Fibroblast of pulmonary artery (primary cell): Measurements from ENCODE around the gene CDCP2.

ENCODE experiments used
- DNase-seq: peaks from one replicate; pipeline ENCODE4 v3.0.0-alpha.2; 2010; ENCODE audit warnings: low read depth
- H3K4me3 ChIP-seq: replicated peaks from 2 replicates; pipeline ENCODE4 v1.5.1; 2011; ENCODE audit warnings: low read depth, mild to moderate bottlenecking, control low read depth, low read length, moderate library complexity
- TF ChIP-seq, protein P1 (sequence below): IDR thresholded peaks from 2 replicates; pipeline ENCODE4 v1.5.1; 2011; ENCODE audit warnings: mild to moderate bottlenecking, control low read depth, low read length, inconsistent platforms; ENCODE audit errors: missing control alignments

The CDCP2 gene

DNA sequence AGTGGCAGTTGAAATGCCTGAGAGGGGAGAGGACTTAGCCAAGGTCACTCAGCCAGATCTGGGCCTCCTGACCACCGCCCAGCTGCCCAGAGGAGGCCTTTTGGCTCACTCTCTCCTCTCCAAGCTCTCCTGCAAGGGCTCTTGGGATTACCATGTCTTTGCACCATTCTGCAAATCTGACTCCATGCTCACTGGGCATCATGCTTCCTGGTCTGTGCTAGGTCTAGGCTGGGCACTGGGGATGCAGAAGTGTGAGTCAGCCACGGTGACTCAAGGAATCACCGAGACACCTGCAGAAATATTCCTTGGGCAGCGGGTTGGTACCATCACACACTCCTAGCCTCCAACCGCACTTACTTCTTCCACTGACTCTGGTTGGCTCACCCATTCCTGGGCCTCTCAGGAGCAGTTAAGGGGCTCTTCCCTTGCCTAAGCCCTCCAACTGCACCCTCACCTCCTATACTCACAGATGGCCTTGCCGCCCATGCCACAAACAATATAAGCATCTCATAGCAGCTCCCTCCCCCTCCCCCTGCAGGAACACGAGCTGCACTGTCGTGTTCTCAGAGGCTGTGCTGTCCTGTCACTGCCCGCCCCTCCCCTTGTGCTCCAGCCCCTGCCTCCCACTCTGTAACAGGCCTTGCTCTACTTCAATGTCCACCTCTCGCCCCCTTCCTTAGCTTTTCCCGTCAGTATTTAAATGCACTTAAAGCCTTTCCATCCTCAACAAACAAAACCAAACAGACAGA is 34.8 kb downstream of the CDCP2 start:
- DNase-seq, result no peak
- TF ChIP-seq, protein P1, sequence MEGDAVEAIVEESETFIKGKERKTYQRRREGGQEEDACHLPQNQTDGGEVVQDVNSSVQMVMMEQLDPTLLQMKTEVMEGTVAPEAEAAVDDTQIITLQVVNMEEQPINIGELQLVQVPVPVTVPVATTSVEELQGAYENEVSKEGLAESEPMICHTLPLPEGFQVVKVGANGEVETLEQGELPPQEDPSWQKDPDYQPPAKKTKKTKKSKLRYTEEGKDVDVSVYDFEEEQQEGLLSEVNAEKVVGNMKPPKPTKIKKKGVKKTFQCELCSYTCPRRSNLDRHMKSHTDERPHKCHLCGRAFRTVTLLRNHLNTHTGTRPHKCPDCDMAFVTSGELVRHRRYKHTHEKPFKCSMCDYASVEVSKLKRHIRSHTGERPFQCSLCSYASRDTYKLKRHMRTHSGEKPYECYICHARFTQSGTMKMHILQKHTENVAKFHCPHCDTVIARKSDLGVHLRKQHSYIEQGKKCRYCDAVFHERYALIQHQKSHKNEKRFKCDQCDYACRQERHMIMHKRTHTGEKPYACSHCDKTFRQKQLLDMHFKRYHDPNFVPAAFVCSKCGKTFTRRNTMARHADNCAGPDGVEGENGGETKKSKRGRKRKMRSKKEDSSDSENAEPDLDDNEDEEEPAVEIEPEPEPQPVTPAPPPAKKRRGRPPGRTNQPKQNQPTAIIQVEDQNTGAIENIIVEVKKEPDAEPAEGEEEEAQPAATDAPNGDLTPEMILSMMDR, result no peak
- H3K4me3 ChIP-seq, result no peak overlapping the region

DNA sequence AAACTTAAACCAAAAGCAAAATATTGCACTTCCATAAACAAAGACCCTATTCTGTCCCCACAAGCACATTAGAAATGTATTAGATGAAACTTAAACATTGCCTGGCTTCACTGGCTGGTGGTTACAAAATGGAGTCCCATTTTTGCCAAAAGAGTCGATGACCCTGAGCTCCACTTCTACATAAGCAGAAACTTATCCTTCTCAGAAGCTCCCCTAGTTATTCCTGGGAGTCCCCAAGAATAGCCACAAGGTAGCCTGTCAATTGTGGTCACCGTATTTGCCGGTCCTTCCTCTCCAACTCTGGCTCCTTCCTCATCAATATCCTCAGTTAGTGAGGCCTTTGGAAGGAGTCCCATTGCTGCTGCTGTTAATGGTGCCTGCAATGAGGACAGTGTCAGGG is 37.3 kb downstream of the CDCP2 start:
- TF ChIP-seq, protein P1, result no peak
- DNase-seq, result no peak
- no peak overlapping the region for H3K4me3 ChIP-seq

DNA sequence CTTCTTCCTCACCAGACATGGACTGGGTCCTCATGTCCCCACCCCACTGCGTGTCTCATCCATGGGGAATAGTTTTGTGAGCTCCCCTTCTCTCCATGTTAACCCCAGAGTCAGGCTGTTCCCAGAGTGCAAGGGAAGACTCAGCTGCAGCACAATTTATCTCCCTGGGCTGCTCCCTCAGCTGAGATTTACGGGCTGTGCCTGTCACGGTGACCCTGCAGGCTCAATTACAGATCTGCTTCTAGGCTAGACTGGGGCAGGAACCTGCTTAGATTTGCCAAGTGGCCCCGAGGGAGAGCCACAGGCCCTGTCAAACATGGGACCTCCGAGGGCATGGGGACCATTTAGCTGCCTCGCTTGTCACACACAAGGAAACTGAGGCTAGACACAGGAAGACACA is 37.8 kb downstream of the CDCP2 start:
- no peak overlapping the region for H3K4me3 ChIP-seq
- TF ChIP-seq, protein P1, result no peak
- no peak for DNase-seq

DNA sequence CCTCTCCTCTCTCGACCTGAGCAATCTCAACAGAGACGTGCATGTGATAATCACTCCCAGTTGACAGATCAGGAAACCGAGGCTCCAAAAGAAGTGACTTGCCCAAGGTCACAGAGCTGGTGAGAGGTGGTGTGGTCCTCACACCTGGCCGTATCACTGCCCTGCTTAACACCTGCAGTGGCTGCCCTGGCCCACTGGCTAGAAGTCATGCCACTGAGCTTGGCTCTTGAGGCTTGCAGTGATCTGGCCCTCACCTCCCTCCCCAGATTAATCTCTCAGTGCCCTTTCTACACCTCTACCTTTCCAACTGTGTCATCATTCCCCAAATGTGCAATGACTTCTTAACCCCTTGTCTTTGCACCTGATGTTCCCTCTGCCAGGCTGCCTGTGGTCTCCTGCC is 38.8 kb downstream of the CDCP2 start:
- DNase-seq, result no peak
- H3K4me3 ChIP-seq, result no peak overlapping the region
- TF ChIP-seq, protein P1, result no peak

DNA sequence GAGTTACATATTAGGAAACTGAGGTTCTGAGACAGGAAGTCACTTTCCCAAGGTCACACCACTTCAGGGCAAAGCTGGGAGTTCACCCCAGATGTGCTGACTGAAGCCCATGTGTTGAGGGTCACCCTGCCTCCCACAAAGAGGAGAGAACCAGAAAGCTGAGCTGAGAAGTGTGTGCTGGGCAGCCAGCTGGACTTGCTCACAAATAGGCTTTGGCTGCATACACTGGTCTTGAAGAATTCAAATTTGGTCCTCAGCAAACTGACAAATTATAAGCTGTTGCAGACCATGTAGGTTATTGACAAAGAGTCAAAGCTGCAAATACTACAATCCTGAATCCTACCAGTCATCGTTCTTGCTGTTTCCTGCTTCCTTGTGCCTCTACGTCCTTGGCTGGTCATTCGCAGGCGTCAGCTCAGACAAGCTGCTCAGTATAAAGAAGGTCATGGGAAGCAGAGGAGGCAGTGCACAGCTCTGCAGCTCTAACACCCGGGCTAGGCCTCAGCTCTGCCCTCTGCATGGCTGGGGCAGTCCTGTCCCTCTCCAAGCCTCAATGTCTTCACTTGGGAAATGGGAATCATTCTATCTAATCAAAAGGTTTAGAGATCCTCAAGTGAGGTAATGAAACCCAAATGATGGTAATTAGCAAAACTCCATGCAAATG is 40.0 kb downstream of the CDCP2 start:
- TF ChIP-seq, protein P1, result no peak
- no peak for DNase-seq
- H3K4me3 ChIP-seq, result no peak overlapping the region

DNA sequence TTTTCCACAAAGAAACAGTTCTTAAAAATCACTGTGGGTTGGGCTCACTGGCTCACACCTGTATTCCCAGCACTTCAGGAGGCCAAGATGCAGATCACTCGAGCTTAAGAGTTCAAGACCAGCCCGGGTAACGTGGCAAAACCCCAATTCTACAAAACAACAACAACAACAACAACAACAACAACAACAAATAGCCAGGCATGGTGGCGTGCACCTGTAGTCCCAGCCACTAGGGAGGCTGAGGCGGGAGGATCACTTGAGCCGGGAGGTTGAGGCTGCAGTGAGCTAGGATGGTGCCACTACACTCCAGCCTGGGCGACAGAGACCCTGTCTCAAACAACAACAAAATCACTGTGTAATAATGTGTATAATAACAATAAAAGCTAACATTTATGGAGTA is 40.8 kb downstream of the CDCP2 start:
- no peak overlapping the region for H3K4me3 ChIP-seq
- TF ChIP-seq, protein P1, result no peak
- no peak for DNase-seq
